AG04450 (cell line): Measurements from ENCODE around the gene FBXO31. TPM values are rescaled to one million over a fixed set of nuclear protein-coding genes. Genes with fewer than 3 reads are reported as not detected.
A peak's percentile ranks its signal among the peaks of the same experiment; 100 is the strongest.

Experiments
- CTCF ChIA-PET: fragments of 300-600, 350-600 bp; formaldehyde crosslinking; extraction: SDS; loops from one replicate; lab custom pipeline; 2022; ENCODE audit warnings: antibody characterized with exemption, inconsistent platforms; lab: Charles Lee
- POLR2A ChIA-PET: fragments of 350-600 bp; formaldehyde crosslinking; extraction: SDS; loops from one replicate; lab custom pipeline; 2021; ENCODE audit warnings: antibody characterized with exemption, inconsistent platforms; lab: Yijun Ruan, JAX
- DNase-seq: peaks from one replicate; pipeline ENCODE4 v3.0.0-alpha.2; 2011; ENCODE audit warnings: low read depth, low spot score
- H3K27ac ChIP-seq: one replicate; pipeline ENCODE4 v1.5.1; 2012; ENCODE audit warnings: low read depth, low read length, control low read depth
- H3K27me3 ChIP-seq: one replicate; pipeline ENCODE4 v1.6.0; 2012; ENCODE audit warnings: low read length; ENCODE audit not compliant: control insufficient read depth, insufficient read depth
- H3K4me3 ChIP-seq: 2 replicates; pipeline ENCODE4 v1.5.1; 2011; ENCODE audit warnings: mild to moderate bottlenecking, low read depth, low read length, control low read depth
- H3K9me3 ChIP-seq: 2 replicates; pipeline ENCODE4 v1.5.1; 2012; ENCODE audit warnings: low read length; ENCODE audit not compliant: control insufficient read depth, insufficient read depth
- polyA plus RNA-seq: library from polyadenylated mRNA; depleted of rRNA; stranded (reverse); fragments of >200 nt; gene quantifications from 2 replicates; pipeline ENCODE4 v1.2.3, GENCODE V29; 2011
- TF ChIP-seq, protein P1 (sequence below): IDR thresholded peaks from 2 replicates; pipeline ENCODE4 v1.5.1; 2011; ENCODE audit warnings: low read depth, low read length, control low read depth, inconsistent platforms

FBXO31 gene
- polyA plus RNA-seq, 1 experiment = 16.3 TPM

DNA sequence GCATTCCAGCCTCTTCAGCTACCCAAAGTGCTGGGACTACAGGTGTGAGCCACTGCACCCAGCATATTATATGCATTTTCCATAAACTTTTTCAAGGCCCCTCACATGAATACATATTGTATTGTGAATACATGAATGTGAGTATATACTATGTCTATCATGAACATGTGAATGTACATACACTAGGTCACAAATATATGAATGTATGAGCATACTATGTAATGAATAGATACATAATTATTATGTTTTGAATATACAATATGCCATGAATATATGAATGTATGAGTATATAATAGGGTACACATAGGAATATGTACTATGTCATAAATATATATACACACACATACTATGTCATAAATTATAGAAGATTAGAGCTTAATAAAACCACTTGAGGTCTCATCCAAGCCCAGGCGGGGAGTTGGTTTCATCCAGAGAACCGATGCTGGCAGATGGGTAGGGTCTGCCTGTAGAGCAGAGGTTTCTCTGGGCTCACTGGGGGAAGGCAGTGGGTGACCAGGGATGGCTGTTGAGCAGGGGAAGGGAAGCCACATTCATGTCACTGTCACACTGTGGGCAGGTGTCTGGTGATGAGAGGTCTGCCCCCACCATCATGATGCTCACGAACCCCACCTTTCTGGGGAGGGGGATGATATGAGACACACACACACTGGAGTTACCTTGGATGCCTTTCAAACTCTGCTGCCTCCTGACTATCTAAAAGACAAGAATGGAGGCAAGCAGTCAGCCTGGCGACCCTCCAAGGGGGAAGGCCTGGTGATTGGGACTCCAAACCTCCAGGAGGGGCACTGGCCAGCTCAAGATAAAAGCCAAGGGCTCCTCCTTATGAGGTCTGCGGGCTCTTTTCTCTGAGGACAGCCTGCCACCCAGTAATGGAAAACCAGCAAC is 73.7 kb downstream of the FBXO31 start:
- H3K9me3 ChIP-seq = peaks cover 4% of the 10 kb centered on the region
- CTCF ChIA-PET = interaction anchor here (1.8 kb wide), 1 partner anchor 12 kb away, joined by 6 read pairs; no protein-coding TSS in a partner anchor
- TF ChIP-seq, protein P1, sequence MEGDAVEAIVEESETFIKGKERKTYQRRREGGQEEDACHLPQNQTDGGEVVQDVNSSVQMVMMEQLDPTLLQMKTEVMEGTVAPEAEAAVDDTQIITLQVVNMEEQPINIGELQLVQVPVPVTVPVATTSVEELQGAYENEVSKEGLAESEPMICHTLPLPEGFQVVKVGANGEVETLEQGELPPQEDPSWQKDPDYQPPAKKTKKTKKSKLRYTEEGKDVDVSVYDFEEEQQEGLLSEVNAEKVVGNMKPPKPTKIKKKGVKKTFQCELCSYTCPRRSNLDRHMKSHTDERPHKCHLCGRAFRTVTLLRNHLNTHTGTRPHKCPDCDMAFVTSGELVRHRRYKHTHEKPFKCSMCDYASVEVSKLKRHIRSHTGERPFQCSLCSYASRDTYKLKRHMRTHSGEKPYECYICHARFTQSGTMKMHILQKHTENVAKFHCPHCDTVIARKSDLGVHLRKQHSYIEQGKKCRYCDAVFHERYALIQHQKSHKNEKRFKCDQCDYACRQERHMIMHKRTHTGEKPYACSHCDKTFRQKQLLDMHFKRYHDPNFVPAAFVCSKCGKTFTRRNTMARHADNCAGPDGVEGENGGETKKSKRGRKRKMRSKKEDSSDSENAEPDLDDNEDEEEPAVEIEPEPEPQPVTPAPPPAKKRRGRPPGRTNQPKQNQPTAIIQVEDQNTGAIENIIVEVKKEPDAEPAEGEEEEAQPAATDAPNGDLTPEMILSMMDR = no peak
- H3K4me3 ChIP-seq = no peak overlapping the region
- no peak overlapping the region for H3K27ac ChIP-seq
- DNase-seq = no peak
- POLR2A ChIA-PET = no interaction called here
- H3K27me3 ChIP-seq = no peaks in the 10 kb centered on the region

DNA sequence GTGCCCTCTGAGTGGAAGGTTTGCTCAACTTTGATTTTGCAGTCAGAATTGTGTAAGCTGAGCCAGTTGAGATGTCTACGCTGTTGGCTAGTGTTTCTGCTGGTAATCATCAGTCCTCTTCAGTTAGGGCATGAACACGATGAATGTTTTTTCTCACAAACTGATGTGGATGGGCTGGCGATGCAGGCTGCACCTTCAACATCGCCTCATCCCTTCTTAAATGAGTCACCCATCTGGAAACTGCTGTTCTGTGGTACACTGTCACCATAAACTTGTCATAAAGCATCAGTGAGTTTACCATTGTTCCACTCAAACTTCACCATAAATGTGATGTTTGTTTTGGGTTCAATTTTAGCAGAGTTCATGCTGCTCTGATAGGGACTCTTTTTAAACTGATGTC is 74.8 kb downstream of the FBXO31 start:
- Histone ChIP-seq H3K27me3 (no peaks in the 10 kb centered on the region), H3K9me3 (peaks cover 4% of the 10 kb centered on the region), H3K4me3 (no peak overlapping the region), H3K27ac (no peak overlapping the region)
- TF ChIP-seq, protein P1 = no peak
- CTCF ChIA-PET = interaction anchor here (1.1 to 1.8 kb wide), 2 partner anchors 11 to 246 kb away, joined by 3 to 6 read pairs; no protein-coding TSS in a partner anchor
- no peak for DNase-seq
- POLR2A ChIA-PET = no interaction called here

DNA sequence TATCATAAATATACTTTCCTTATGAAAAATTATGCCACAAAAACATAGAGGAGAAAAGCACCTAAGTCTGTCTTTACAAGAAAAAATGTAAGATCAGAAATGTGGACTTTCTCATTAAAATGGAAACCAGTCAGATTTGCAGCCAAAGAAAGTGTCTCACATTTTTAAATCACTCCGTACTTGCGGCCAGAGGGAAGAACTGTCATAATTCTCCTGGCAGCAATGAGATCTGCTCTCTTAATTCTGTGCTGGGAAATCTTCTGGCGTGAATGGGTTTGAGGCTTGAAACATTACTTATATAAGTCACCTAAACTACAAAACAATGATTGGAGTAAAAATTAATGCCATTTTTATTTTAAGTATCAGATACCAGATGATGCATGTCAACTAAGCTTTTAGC is 77.1 kb downstream of the FBXO31 start:
- Histone ChIP-seq H3K27ac (no peak overlapping the region), H3K9me3 (peaks cover 4% of the 10 kb centered on the region), H3K27me3 (no peaks in the 10 kb centered on the region), H3K4me3 (no peak overlapping the region)
- ChIA-PET POLR2A (interaction anchor here (1.1 kb wide), 1 partner anchor 11 kb away, joined by 5 read pairs; the partner anchor contains the start of gene C16orf95), CTCF (interaction anchor here (1.2 kb wide), 1 partner anchor 9 kb away, joined by 5 read pairs; no protein-coding TSS in a partner anchor)
- DNase-seq = no peak
- TF ChIP-seq, protein P1 = no peak

DNA sequence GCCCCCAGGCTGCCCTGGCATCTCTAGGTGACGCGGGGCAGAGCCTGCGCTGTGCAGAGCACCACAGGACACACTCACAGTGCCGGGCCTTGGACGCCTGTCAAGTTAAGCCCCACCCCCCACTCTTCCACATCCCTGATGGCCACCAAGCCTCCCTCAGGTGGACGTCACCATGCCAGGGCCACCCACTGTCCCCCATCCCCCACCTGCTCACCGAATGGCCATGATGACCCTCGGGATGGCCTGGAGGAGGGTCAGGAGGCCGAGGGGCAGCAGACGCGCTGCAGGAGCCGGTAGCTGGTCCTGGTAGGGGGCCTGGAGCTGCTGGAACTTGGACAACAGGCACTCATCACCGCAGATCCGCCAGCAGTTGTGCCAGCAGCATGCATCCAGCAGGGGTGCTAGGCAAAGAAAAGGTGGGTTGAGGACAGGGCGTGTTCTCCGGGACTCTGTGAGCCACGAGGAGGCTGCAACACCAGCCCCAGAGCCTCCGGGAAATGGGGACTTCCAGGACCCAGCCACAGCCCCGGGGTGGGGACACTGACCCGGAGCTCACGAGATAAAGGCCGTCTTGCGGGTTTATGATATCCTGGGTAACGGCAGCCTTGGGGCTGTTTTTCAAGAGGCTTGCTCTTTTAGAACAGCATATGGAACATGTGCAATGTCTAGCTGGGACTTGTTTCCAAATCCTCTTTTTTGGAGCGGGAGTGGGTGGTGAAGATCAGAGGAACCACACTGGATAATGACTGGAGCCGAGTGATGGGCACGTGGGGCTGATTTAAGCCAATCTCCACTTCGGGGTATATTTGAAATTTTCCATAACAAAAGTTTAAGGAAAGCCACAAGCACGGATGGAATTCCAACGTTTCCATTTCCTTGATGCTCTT is 77.8 kb downstream of the FBXO31 start:
- Histone ChIP-seq H3K4me3 (peak overlapping the region; percentile 25), H3K27me3 (no peaks in the 10 kb centered on the region), H3K9me3 (peaks cover 4% of the 10 kb centered on the region), H3K27ac (peak overlapping the region; percentile 11)
- TF ChIP-seq, protein P1 = peak; percentile 37
- DNase-seq = peak; percentile 23
- CTCF ChIA-PET = interaction anchor here (1.2 kb wide), 1 partner anchor 8 kb away, joined by 5 read pairs; no protein-coding TSS in a partner anchor
- POLR2A ChIA-PET = interaction anchor here (1.1 kb wide), 1 partner anchor 12 kb away, joined by 5 read pairs; the partner anchor contains the start of gene C16orf95
